Measurements from ENCODE around the gene TSC22D1.
"Not testable (repeated sequence)": the region's sequence is repeated elsewhere in the genome, so short reads cannot be mapped to it uniquely, and the experiment has no call there.

Gene TSC22D1

GRCh38 chr13:44504116-44504515 is 72.0 kb downstream of the TSC22D1 start:
- no peak for DNase-seq

- DNase-seq: no peak
Observed at GRCh38 chr13:44498969-44499368, 77.2 kb downstream of the TSC22D1 start.

GRCh38 chr13:44498502-44498901 is 77.6 kb downstream of the TSC22D1 start:
- DNase-seq: no peak

- DNase-seq: no peak
Observed at GRCh38 chr13:44497801-44498200, 78.3 kb downstream of the TSC22D1 start.

- DNase-seq: no peak
Observed at GRCh38 chr13:44493213-44493812, 82.8 kb downstream of the TSC22D1 start.

- DNase-seq: no peak
Observed at GRCh38 chr13:44489751-44490150, 86.4 kb downstream of the TSC22D1 start.

GRCh38 chr13:44487989-44488388 is 88.1 kb downstream of the TSC22D1 start:
- no peak for DNase-seq

GRCh38 chr13:44484562-44485138 is 91.5 kb downstream of the TSC22D1 start:
- DNase-seq: no peak

- peak; percentile 23 for DNase-seq
Observed at GRCh38 chr13:44474122-44474910, 101.8 kb downstream of the TSC22D1 start.

- DNase-seq: peak; percentile 53
Observed at GRCh38 chr13:44471686-44472085, 104.4 kb downstream of the TSC22D1 start.

- peak; percentile 20 for DNase-seq
Observed at GRCh38 chr13:44470638-44471562, 105.2 kb downstream of the TSC22D1 start.

- DNase-seq: no peak
Observed at GRCh38 chr13:44468874-44469273, 107.3 kb downstream of the TSC22D1 start.

- DNase-seq: peak; percentile 15
Observed at GRCh38 chr13:44465318-44465717, 110.8 kb downstream of the TSC22D1 start.

GRCh38 chr13:44464471-44464870 is 111.7 kb downstream of the TSC22D1 start:
- no peak for DNase-seq

GRCh38 chr13:44463759-44464158 is 112.4 kb downstream of the TSC22D1 start:
- DNase-seq: no peak

- no peak for DNase-seq
Observed at GRCh38 chr13:44459674-44460073, 116.5 kb downstream of the TSC22D1 start.

- DNase-seq: no peak
Observed at GRCh38 chr13:44458313-44458975, 117.7 kb downstream of the TSC22D1 start.

GRCh38 chr13:44456212-44456611 is 119.9 kb downstream of the TSC22D1 start:
- DNase-seq: not testable (repeated sequence)

- DNase-seq: no peak
Observed at GRCh38 chr13:44455769-44456168, 120.4 kb downstream of the TSC22D1 start.

GRCh38 chr13:44453881-44454280 is 122.2 kb downstream of the TSC22D1 start:
- DNase-seq: no peak

GRCh38 chr13:44453069-44453468 is 123.1 kb downstream of the TSC22D1 start:
- no peak for DNase-seq

GRCh38 chr13:44452418-44452817 is 123.7 kb downstream of the TSC22D1 start:
- no peak for DNase-seq
